Measurements from ENCODE around the gene EDIL3. TPM values are rescaled to one million over a fixed set of nuclear protein-coding genes. Genes with fewer than 3 reads are reported as not detected.

The EDIL3 gene
- total RNA-seq, 2 experiments from 2014 or later: not detected

DNA sequence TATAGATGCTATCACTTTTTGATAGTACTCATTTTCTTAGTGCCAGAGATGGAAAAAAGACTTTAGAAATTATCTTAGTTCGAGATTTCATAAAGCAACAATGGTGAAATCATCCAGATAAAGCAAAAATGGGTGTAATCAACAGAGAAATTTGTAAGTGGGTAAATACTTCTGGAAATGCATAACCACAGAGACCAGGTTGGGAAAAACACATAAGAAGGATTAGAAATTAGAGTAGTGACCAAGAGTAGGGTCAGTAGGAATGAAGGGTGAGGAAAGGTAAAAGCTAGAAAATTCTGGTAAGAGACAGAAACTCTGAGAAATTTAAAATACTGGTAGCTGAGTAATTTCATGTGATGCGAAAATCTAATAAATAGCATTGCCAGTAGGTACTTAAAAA, 11.2 kb downstream of the EDIL3 start:
- Mint-ChIP-seq H3K36me3 (ENCODE audit: low read depth) (no peaks in the 10 kb centered on the region), H3K27ac (no peak overlapping the region), H3K4me1 (ENCODE audit: low read depth) (no peaks in the 10 kb centered on the region), H3K4me3 (no peak overlapping the region), H3K9me3 (ENCODE audit: insufficient read depth) (no peaks in the 10 kb centered on the region), H3K27me3 (ENCODE audit: low read depth) (no peaks in the 10 kb centered on the region)
- CTCF ChIA-PET: interaction anchor here (0.7 kb wide), 1 partner anchor 891 kb away, joined by 3 read pairs; no protein-coding TSS in a partner anchor
- ATAC-seq (no peak), DNase-seq (no peak)
- POLR2A ChIA-PET: no interaction called here

- ChIA-PET POLR2A (no interaction called here), CTCF (no interaction called here)
- ATAC-seq (no peak), DNase-seq (no peak)
- no peaks in the 10 kb centered on the region for H3K4me1 Mint-ChIP-seq (ENCODE audit: low read depth)
- no peak overlapping the region for H3K4me3 Mint-ChIP-seq
- no peaks in the 10 kb centered on the region for H3K9me3 Mint-ChIP-seq (ENCODE audit: insufficient read depth)
- no peaks in the 10 kb centered on the region for H3K36me3 Mint-ChIP-seq (ENCODE audit: low read depth)
- H3K27ac Mint-ChIP-seq: no peak overlapping the region
- H3K27me3 Mint-ChIP-seq (ENCODE audit: low read depth): no peaks in the 10 kb centered on the region
Observed at GRCh38 chr5:84372066-84372695, 12.5 kb downstream of the EDIL3 start.

GRCh38 chr5:84370176-84370575, 14.5 kb downstream of the EDIL3 start:
- ChIA-PET CTCF (no interaction called here), POLR2A (no interaction called here)
- no peaks in the 10 kb centered on the region for H3K4me1 Mint-ChIP-seq (ENCODE audit: low read depth)
- no peak for DNase-seq
- H3K9me3 Mint-ChIP-seq (ENCODE audit: insufficient read depth): no peaks in the 10 kb centered on the region
- no peak for ATAC-seq
- H3K36me3 Mint-ChIP-seq (ENCODE audit: low read depth): no peaks in the 10 kb centered on the region
- H3K27me3 Mint-ChIP-seq (ENCODE audit: low read depth): no peaks in the 10 kb centered on the region
- no peak overlapping the region for H3K27ac Mint-ChIP-seq
- no peak overlapping the region for H3K4me3 Mint-ChIP-seq

GRCh38 chr5:84364043-84364442, 20.6 kb downstream of the EDIL3 start:
- Mint-ChIP-seq H3K27me3 (ENCODE audit: low read depth) (no peaks in the 10 kb centered on the region), H3K4me3 (no peak overlapping the region), H3K36me3 (ENCODE audit: low read depth) (no peaks in the 10 kb centered on the region), H3K27ac (no peak overlapping the region), H3K4me1 (ENCODE audit: low read depth) (no peaks in the 10 kb centered on the region), H3K9me3 (ENCODE audit: insufficient read depth) (no peaks in the 10 kb centered on the region)
- CTCF ChIA-PET: no interaction called here
- DNase-seq (no peak), ATAC-seq (no peak)
- POLR2A ChIA-PET: no interaction called here

GRCh38 chr5:84362061-84362720, 22.5 kb downstream of the EDIL3 start:
- Mint-ChIP-seq H3K27ac (no peak overlapping the region), H3K4me1 (ENCODE audit: low read depth) (no peaks in the 10 kb centered on the region), H3K4me3 (no peak overlapping the region), H3K36me3 (ENCODE audit: low read depth) (no peaks in the 10 kb centered on the region), H3K9me3 (ENCODE audit: insufficient read depth) (no peaks in the 10 kb centered on the region), H3K27me3 (ENCODE audit: low read depth) (no peaks in the 10 kb centered on the region)
- no peak for ATAC-seq
- CTCF ChIA-PET: no interaction called here
- no peak for DNase-seq
- POLR2A ChIA-PET: no interaction called here

GRCh38 chr5:84361572-84361971, 23.1 kb downstream of the EDIL3 start:
- Mint-ChIP-seq H3K27me3 (ENCODE audit: low read depth) (no peaks in the 10 kb centered on the region), H3K4me3 (no peak overlapping the region), H3K9me3 (ENCODE audit: insufficient read depth) (no peaks in the 10 kb centered on the region), H3K27ac (no peak overlapping the region), H3K36me3 (ENCODE audit: low read depth) (no peaks in the 10 kb centered on the region), H3K4me1 (ENCODE audit: low read depth) (no peaks in the 10 kb centered on the region)
- POLR2A ChIA-PET: no interaction called here
- ATAC-seq (no peak), DNase-seq (no peak)
- CTCF ChIA-PET: no interaction called here

GRCh38 chr5:84360056-84360455, 24.6 kb downstream of the EDIL3 start:
- Mint-ChIP-seq H3K27me3 (ENCODE audit: low read depth) (no peaks in the 10 kb centered on the region), H3K4me1 (ENCODE audit: low read depth) (no peaks in the 10 kb centered on the region), H3K9me3 (ENCODE audit: insufficient read depth) (no peaks in the 10 kb centered on the region), H3K4me3 (no peak overlapping the region), H3K36me3 (ENCODE audit: low read depth) (no peaks in the 10 kb centered on the region), H3K27ac (no peak overlapping the region)
- DNase-seq (no peak), ATAC-seq (no peak)
- ChIA-PET POLR2A (no interaction called here), CTCF (no interaction called here)

DNA sequence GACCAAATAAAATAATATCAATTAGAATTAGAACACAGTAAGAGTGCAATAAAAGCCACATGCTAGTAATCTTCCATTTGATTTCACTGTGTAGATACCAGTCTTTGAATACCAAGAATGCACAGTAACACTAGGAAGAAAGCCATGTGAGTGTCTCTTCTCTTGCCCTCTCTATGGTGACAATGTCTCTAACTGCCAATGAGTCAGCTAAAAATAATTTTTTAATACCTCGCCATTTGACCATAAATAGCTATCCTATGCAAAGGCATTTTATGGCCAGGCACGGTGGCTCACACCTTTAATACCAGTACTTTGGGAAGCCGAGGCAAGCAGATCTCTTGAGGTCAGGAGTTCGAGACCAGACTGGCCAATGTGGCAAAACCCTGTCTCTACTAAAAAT, 30.6 kb downstream of the EDIL3 start:
- no peaks in the 10 kb centered on the region for H3K36me3 Mint-ChIP-seq (ENCODE audit: low read depth)
- ATAC-seq (no peak), DNase-seq (no peak)
- H3K27ac Mint-ChIP-seq: no peak overlapping the region
- no peaks in the 10 kb centered on the region for H3K9me3 Mint-ChIP-seq (ENCODE audit: insufficient read depth)
- ChIA-PET POLR2A (no interaction called here), CTCF (no interaction called here)
- no peaks in the 10 kb centered on the region for H3K4me1 Mint-ChIP-seq (ENCODE audit: low read depth)
- H3K4me3 Mint-ChIP-seq: no peak overlapping the region
- H3K27me3 Mint-ChIP-seq (ENCODE audit: low read depth): no peaks in the 10 kb centered on the region

DNA sequence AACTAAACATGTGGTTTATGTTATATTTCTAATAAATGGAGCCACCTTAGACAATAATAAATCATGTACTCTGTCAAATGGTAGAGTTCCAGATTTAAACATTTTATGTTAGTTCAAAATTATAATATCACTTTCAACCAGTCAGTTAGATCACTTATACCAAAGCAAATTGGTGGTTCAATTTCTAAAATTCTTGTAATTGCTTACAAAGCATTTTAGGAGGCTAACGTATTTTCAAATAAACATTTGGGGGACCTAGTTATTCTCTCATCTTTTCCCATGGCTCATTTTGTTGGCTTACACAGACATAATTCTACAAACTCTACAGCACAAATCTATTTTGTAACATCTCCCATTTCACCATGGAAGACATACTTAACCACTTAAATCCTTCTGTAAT, 39.9 kb downstream of the EDIL3 start:
- ATAC-seq (no peak), DNase-seq (no peak)
- CTCF ChIA-PET: no interaction called here
- Mint-ChIP-seq H3K36me3 (ENCODE audit: low read depth) (no peaks in the 10 kb centered on the region), H3K4me3 (no peak overlapping the region), H3K27me3 (ENCODE audit: low read depth) (no peaks in the 10 kb centered on the region), H3K4me1 (ENCODE audit: low read depth) (no peaks in the 10 kb centered on the region), H3K9me3 (ENCODE audit: insufficient read depth) (no peaks in the 10 kb centered on the region), H3K27ac (no peak overlapping the region)
- POLR2A ChIA-PET: no interaction called here

- CTCF ChIA-PET: no interaction called here
- POLR2A ChIA-PET: interaction anchor here (0.6 kb wide), 1 partner anchor 177 kb away, joined by 3 read pairs; no protein-coding TSS in a partner anchor
- no peak for ATAC-seq
Observed at GRCh38 chr5:84343171-84343570, 41.5 kb downstream of the EDIL3 start.

GRCh38 chr5:84332106-84332505, 52.6 kb downstream of the EDIL3 start:
- H3K9me3 Mint-ChIP-seq (ENCODE audit: insufficient read depth): no peaks in the 10 kb centered on the region
- no peak overlapping the region for H3K27ac Mint-ChIP-seq
- ChIA-PET CTCF (no interaction called here), POLR2A (no interaction called here)
- no peak for DNase-seq
- no peaks in the 10 kb centered on the region for H3K36me3 Mint-ChIP-seq (ENCODE audit: low read depth)
- H3K4me1 Mint-ChIP-seq (ENCODE audit: low read depth): no peaks in the 10 kb centered on the region
- no peaks in the 10 kb centered on the region for H3K27me3 Mint-ChIP-seq (ENCODE audit: low read depth)
- H3K4me3 Mint-ChIP-seq: no peak overlapping the region
- no peak for ATAC-seq

More at GRCh38 chr5:84343171-84343570, 41.5 kb downstream of the EDIL3 start:
- no peaks in the 10 kb centered on the region for H3K36me3 Mint-ChIP-seq (ENCODE audit: low read depth)
- no peak overlapping the region for H3K4me3 Mint-ChIP-seq
- H3K27ac Mint-ChIP-seq: no peak overlapping the region
- DNase-seq: no peak
- no peaks in the 10 kb centered on the region for H3K27me3 Mint-ChIP-seq (ENCODE audit: low read depth)
- no peaks in the 10 kb centered on the region for H3K4me1 Mint-ChIP-seq (ENCODE audit: low read depth)
- H3K9me3 Mint-ChIP-seq (ENCODE audit: insufficient read depth): no peaks in the 10 kb centered on the region

DNA sequence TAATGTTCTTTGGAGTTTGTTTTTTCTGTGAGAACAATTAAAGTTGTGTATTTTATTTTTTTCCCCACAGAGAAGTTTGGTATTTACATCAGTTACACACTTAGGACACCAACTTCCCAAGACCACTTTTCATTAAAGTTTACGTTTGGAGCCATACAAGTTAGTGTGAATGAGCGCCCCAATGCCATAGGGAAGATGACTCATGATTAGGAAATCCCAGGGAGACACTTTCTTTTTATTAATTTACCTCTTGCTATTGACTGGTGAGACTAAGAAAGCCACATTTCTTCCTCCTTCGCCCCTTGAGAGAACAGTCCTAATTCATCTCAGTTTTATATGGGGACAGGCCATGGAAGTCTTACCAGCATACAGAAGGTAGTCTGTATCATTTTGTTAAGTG, 57.1 kb downstream of the EDIL3 start:
- H3K9me3 Mint-ChIP-seq (ENCODE audit: insufficient read depth): no peaks in the 10 kb centered on the region
- POLR2A ChIA-PET: no interaction called here
- H3K27ac Mint-ChIP-seq: no peak overlapping the region
- CTCF ChIA-PET: no interaction called here
- no peak overlapping the region for H3K4me3 Mint-ChIP-seq
- DNase-seq: no peak
- H3K36me3 Mint-ChIP-seq (ENCODE audit: low read depth): no peaks in the 10 kb centered on the region
- ATAC-seq: no peak
- H3K27me3 Mint-ChIP-seq (ENCODE audit: low read depth): no peaks in the 10 kb centered on the region
- no peaks in the 10 kb centered on the region for H3K4me1 Mint-ChIP-seq (ENCODE audit: low read depth)

- CTCF ChIA-PET: no interaction called here
- Mint-ChIP-seq H3K4me3 (no peak overlapping the region), H3K27me3 (ENCODE audit: low read depth) (no peaks in the 10 kb centered on the region), H3K36me3 (ENCODE audit: low read depth) (no peaks in the 10 kb centered on the region), H3K9me3 (ENCODE audit: insufficient read depth) (no peaks in the 10 kb centered on the region), H3K4me1 (ENCODE audit: low read depth) (no peaks in the 10 kb centered on the region), H3K27ac (no peak overlapping the region)
- POLR2A ChIA-PET: no interaction called here
- no peak for ATAC-seq
- no peak for DNase-seq
Observed at GRCh38 chr5:84322646-84323045, 62.0 kb downstream of the EDIL3 start.

Measured in activated CD8-positive, alpha-beta T cell treated with anti-CD3 and anti-CD28 coated beads, Interleukin-2, amount 10 ng/mL, durations not matched to agents 7 days and 5 days (primary cell).